B cell (primary cell): Measurements from ENCODE around the gene TEKT5. TPM values are rescaled to one million over a fixed set of nuclear protein-coding genes. Genes with fewer than 3 reads are reported as not detected.

Experiments
- ATAC-seq: fragments of 200-7000 bp; cut with Tn5 transposase; one replicate; pipeline ENCODE4 v1.10.0; 2021; ENCODE audit warnings: low read depth, mild to moderate bottlenecking, moderate number of reproducible peaks, moderate library complexity
- CTCF ChIA-PET: fragments of 350-600 bp; sonication (Branson Sonifier 250); formaldehyde crosslinking; loops from one replicate; lab custom pipeline; 2021; ENCODE audit warnings: antibody characterized with exemption, inconsistent platforms; lab: Charles Lee
- POLR2A ChIA-PET: fragments of 350-600 bp; sonication (Branson Sonifier 250); formaldehyde crosslinking; loops from one replicate; lab custom pipeline; 2021; ENCODE audit warnings: antibody characterized with exemption; lab: Charles Lee
- DNase-seq: peaks from one replicate; pipeline ENCODE4 v3.0.0; 2013
- H2AFZ ChIP-seq: 2 replicates; pipeline ENCODE4 v1.6.1; 2012; ENCODE audit warnings: mild to moderate bottlenecking, low read depth, low read length; ENCODE audit not compliant: insufficient read depth, poor library complexity, severe bottlenecking
- H3K27ac ChIP-seq, 2 donors: 1 replicate in 1 of 2; 2 replicates in 1 of 2; pipeline ENCODE4 v1.5.1; 2012 to 2013; ENCODE audit warnings: low read length in 2 of 2, mild to moderate bottlenecking in 2 of 2, moderate library complexity in 1 of 2
- H3K27me3 ChIP-seq, 4 experiments: fragments of 200-600 bp in 1 of 4; sonication (generic) in 1 of 4; replicated peaks in 1 of 4; 1 replicate in 2 of 4; 2 replicates in 2 of 4; pipeline versions ENCODE4 v1.6.1 to v1.7.0; 2013 to 2016; ENCODE audit warnings: low read length in 3 of 4, mild to moderate bottlenecking in 2 of 4, mixed read lengths in 1 of 4, moderate library complexity in 1 of 4; ENCODE audit not compliant: insufficient read depth in 4 of 4, control insufficient read depth in 3 of 4; ENCODE audit errors: control extremely low read depth in 1 of 4
- H3K36me3 ChIP-seq, 2 experiments: replicated peaks in 1 of 2; 1 replicate in 1 of 2; 2 replicates in 1 of 2; pipeline versions ENCODE4 v1.6.1 to v1.7.1; 2013; ENCODE audit warnings: low read length in 1 of 2; ENCODE audit not compliant: insufficient read depth in 2 of 2, control insufficient read depth in 1 of 2; ENCODE audit errors: control extremely low read depth in 1 of 2, extremely low read depth in 1 of 2
- H3K4me1 ChIP-seq, 2 donors: fragments of 200-600 bp in 1 of 2; sonication (generic) in 1 of 2; 1 replicate in 1 of 2; 2 replicates in 1 of 2; pipeline versions ENCODE4 v1.5.1 to v1.6.1; 2013 to 2017; ENCODE audit warnings: low read length in 2 of 2; ENCODE audit not compliant: control insufficient read depth in 2 of 2, insufficient read depth in 2 of 2
- H3K4me2 ChIP-seq: replicated peaks from 2 replicates; pipeline ENCODE3; 2012; ENCODE audit warnings: mild to moderate bottlenecking, low read depth, low read length; ENCODE audit not compliant: poor library complexity, severe bottlenecking
- H3K4me3 ChIP-seq, 5 experiments: fragments of 200-600 bp in 1 of 5; sonication (generic) in 1 of 5; 1 replicate in 3 of 5; 2 replicates in 2 of 5; pipeline versions ENCODE4 v1.5.1 to v1.7.0; 2011 to 2016; ENCODE audit warnings: low read length in 4 of 5, mild to moderate bottlenecking in 4 of 5, low read depth in 2 of 5, control low read depth in 1 of 5, moderate library complexity in 1 of 5; ENCODE audit not compliant: insufficient read depth in 1 of 5; ENCODE audit errors: control extremely low read depth in 1 of 5, extremely low read depth in 1 of 5
- H3K79me2 ChIP-seq: fragments of 200-600 bp; sonication (generic); one replicate; pipeline ENCODE4 v1.6.0; 2016; ENCODE audit warnings: low read length; ENCODE audit not compliant: control insufficient read depth, insufficient read depth
- H3K9ac ChIP-seq: fragments of 200-600 bp; sonication (generic); 2 replicates; pipeline ENCODE4 v1.6.1; 2017; ENCODE audit warnings: mild to moderate bottlenecking, low read length, moderate library complexity
- H3K9me3 ChIP-seq, 3 donors: one replicate each; pipeline versions ENCODE4 v1.6.1 to v1.7.1; 2013; ENCODE audit warnings: low read length in 2 of 3; ENCODE audit not compliant: control insufficient read depth in 2 of 3, insufficient read depth in 1 of 3; ENCODE audit errors: control extremely low read depth in 1 of 3
- H4K20me1 ChIP-seq: 2 replicates; pipeline ENCODE4 v1.6.0; 2012; ENCODE audit warnings: mild to moderate bottlenecking, low read length; ENCODE audit not compliant: insufficient read depth, control insufficient read depth, poor library complexity, severe bottlenecking
- H3K27ac Mint-ChIP-seq: one replicate; pipeline ENCODE4 v1.8.0; 2021; ENCODE audit warnings: mixed read lengths
- H3K27me3 Mint-ChIP-seq: one replicate; pipeline ENCODE4 v1.8.0; 2021; ENCODE audit warnings: mixed read lengths
- H3K4me1 Mint-ChIP-seq: one replicate; pipeline ENCODE4 v1.8.0; 2021; ENCODE audit warnings: mixed read lengths
- H3K4me3 Mint-ChIP-seq: one replicate; pipeline ENCODE4 v1.8.0; 2021; ENCODE audit warnings: mixed read lengths
- H3K9me3 Mint-ChIP-seq: one replicate; pipeline ENCODE4 v1.8.0; 2022; ENCODE audit warnings: mixed read lengths; ENCODE audit not compliant: insufficient read depth
- EZH2 ChIP-seq: IDR thresholded peaks from 2 replicates; pipeline ENCODE4 v1.6.1; 2012; ENCODE audit warnings: borderline replicate concordance, low read depth, mild to moderate bottlenecking, moderate library complexity, low read length; ENCODE audit not compliant: insufficient read depth, poor library complexity, severe bottlenecking
- WGBS: methylation state at CpG from one replicate; pipeline ENCODE4 v1.1.5; 2013; ENCODE audit warnings: missing lambda C conversion rate; ENCODE audit not compliant: insufficient coverage; 5-methylcytosine and 5-hydroxymethylcytosine counted together
- intact Hi-C: fragments of 100-400 bp; cut with micrococcal nuclease; formaldehyde crosslinking; loops from one replicate; pipeline ENCODE4 v1.10.0; 2022
- polyA plus RNA-seq: library from polyadenylated mRNA; depleted of rRNA; stranded (reverse); fragments of >200 nt; gene quantifications from 2 replicates; pipeline ENCODE4 v1.2.3, GENCODE V29; 2012
- total RNA-seq, 2 donors: library from RNA; stranded (reverse); fragments of 120-200 nt in 1 of 2; gene quantifications; 1 replicate in 1 of 2; 2 replicates in 1 of 2; pipeline versions ENCODE4 v1.2.3 to v1.2.4, GENCODE V29; 2013 to 2022
- TF ChIP-seq, protein P1 (sequence below): fragments of 200-600 bp; IDR thresholded peaks from one replicate; pipeline ENCODE4 v1.8.0; 2022; ENCODE audit warnings: antibody characterized with exemption, mild to moderate bottlenecking

The TEKT5 gene
- total and polyA plus RNA-seq, 2 donors (not counting 1 experiment from before 2014, with no cell fraction given) = 0.42 to 0.57 TPM

- H3K27ac Mint-ChIP-seq = no peak overlapping the region
- no peak overlapping the region for H3K4me2 ChIP-seq
These were observed 34.6 kb upstream of the TEKT5 start for GRCh38 chr16:10729104-10730048.

More at GRCh38 chr16:10729104-10730048, 34.6 kb upstream of the TEKT5 start:
- Histone ChIP-seq H3K4me3 (no peak overlapping the region), H3K9ac (no peak overlapping the region), H3K4me1 (no peaks in the 10 kb centered on the region), H2AFZ (no peak overlapping the region), H3K27ac (no peak overlapping the region), H3K27me3 (no peaks in the 10 kb centered on the region), H4K20me1 (no peaks in the 10 kb centered on the region), H3K36me3 (no peaks in the 10 kb centered on the region), H3K79me2 (no peaks in the 10 kb centered on the region), H3K9me3 (no peaks in the 10 kb centered on the region)
- TF ChIP-seq EZH2 = no peak
- TF ChIP-seq, protein P1, sequence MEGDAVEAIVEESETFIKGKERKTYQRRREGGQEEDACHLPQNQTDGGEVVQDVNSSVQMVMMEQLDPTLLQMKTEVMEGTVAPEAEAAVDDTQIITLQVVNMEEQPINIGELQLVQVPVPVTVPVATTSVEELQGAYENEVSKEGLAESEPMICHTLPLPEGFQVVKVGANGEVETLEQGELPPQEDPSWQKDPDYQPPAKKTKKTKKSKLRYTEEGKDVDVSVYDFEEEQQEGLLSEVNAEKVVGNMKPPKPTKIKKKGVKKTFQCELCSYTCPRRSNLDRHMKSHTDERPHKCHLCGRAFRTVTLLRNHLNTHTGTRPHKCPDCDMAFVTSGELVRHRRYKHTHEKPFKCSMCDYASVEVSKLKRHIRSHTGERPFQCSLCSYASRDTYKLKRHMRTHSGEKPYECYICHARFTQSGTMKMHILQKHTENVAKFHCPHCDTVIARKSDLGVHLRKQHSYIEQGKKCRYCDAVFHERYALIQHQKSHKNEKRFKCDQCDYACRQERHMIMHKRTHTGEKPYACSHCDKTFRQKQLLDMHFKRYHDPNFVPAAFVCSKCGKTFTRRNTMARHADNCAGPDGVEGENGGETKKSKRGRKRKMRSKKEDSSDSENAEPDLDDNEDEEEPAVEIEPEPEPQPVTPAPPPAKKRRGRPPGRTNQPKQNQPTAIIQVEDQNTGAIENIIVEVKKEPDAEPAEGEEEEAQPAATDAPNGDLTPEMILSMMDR = no peak
- CTCF ChIA-PET = interaction anchor here (1.1 to 1.4 kb wide), 3 partner anchors 190 to 214 kb away, joined by 3 to 5 read pairs (median 4); no protein-coding TSS in a partner anchor
- Mint-ChIP-seq H3K4me1 (no peaks in the 10 kb centered on the region), H3K4me3 (no peak overlapping the region), H3K9me3 (peaks cover 2% of the 10 kb centered on the region), H3K27me3 (no peaks in the 10 kb centered on the region)
- DNase-seq = no peak
- WGBS = 83% methylated on average over 16 of the region's 19 CpGs
- ATAC-seq = no peak
- intact Hi-C loops = no loop called here
- POLR2A ChIA-PET = no interaction called here
